NT2/D1 (cell line): ENCODE measurements around the gene SCART1.
"Not testable (repeated sequence)": the region's sequence is repeated elsewhere in the genome, so short reads cannot be mapped to it uniquely, and the experiment has no call there.

Experiments used
- SUZ12 ChIP-seq: IDR thresholded peaks from 2 replicates; pipeline ENCODE4 v1.6.1; 2011; ENCODE audit not compliant: insufficient read length, insufficient read depth; ENCODE audit errors: extremely low read depth
- YY1 ChIP-seq: IDR thresholded peaks from 2 replicates; pipeline ENCODE4 v1.6.1; 2011; ENCODE audit not compliant: insufficient read length, insufficient read depth
- ZNF274 ChIP-seq: IDR thresholded peaks from 2 replicates; pipeline ENCODE4 v1.6.1; 2011; ENCODE audit warnings: mild to moderate bottlenecking, low read depth, low read length

- TF ChIP-seq YY1, SUZ12, ZNF274: not testable (repeated sequence)
These were observed 15.5 kb downstream of the SCART1 start for GRCh38 chr10:133469205-133469604.
